Neural cell (in vitro differentiated cells): ENCODE results near the gene ZNF467. TPM values are rescaled to one million over a fixed set of nuclear protein-coding genes. Genes with fewer than 3 reads are reported as not detected.

Source experiments
- H2AFZ ChIP-seq: fragments of 200-600, 300-800 bp; sonication (generic), shearing (Covaris generic); 2 replicates; pipeline ENCODE4 v1.6.0; 2014; ENCODE audit warnings: low read depth, mild to moderate bottlenecking, antibody characterized with exemption, low read length, moderate library complexity
- H3F3A ChIP-seq: fragments of 200-600 bp; shearing (Covaris generic); 2 replicates; pipeline ENCODE4 v1.6.1; 2016; ENCODE audit warnings: mild to moderate bottlenecking, moderate library complexity, mixed read lengths, antibody characterized with exemption, low read length; ENCODE audit not compliant: insufficient read depth, poor library complexity, severe bottlenecking
- H3K27ac ChIP-seq: fragments of 200-600, 300-800 bp; sonication (generic), shearing (Covaris generic); 2 replicates; pipeline ENCODE4 v1.5.1; 2014; ENCODE audit warnings: mild to moderate bottlenecking, low read length, moderate library complexity
- H3K27me3 ChIP-seq: fragments of 300-800, 200-600 bp; sonication (generic), shearing (Covaris generic); 2 replicates; pipeline ENCODE4 v1.6.0; 2014; ENCODE audit warnings: mild to moderate bottlenecking, low read depth, low read length, moderate library complexity; ENCODE audit not compliant: insufficient read depth
- H3K36me3 ChIP-seq: fragments of 300-800, 200-600 bp; sonication (generic), shearing (Covaris generic); 2 replicates; pipeline ENCODE4 v1.5.1; 2014; ENCODE audit warnings: mild to moderate bottlenecking, antibody characterized with exemption, low read length, moderate library complexity; ENCODE audit not compliant: insufficient read depth
- H3K4me2 ChIP-seq: fragments of 300-800, 200-600 bp; sonication (generic), shearing (Covaris generic); 2 replicates; pipeline ENCODE4 v1.6.0; 2014; ENCODE audit warnings: mild to moderate bottlenecking, low read length
- H3K4me3 ChIP-seq: fragments of 300-800, 200-600 bp; sonication (generic), shearing (Covaris generic); 2 replicates; pipeline ENCODE4 v1.5.1; 2014; ENCODE audit warnings: mild to moderate bottlenecking, low read length, moderate library complexity
- H3K79me2 ChIP-seq: fragments of 200-600 bp; shearing (Covaris generic); replicated peaks from 2 replicates; pipeline ENCODE4 v1.6.0; 2014; ENCODE audit warnings: mild to moderate bottlenecking, low read length, moderate library complexity; ENCODE audit not compliant: insufficient read depth
- H3K9ac ChIP-seq: fragments of 300-800, 200-600 bp; sonication (generic), shearing (Covaris generic); 2 replicates; pipeline ENCODE4 v1.6.1; 2016; ENCODE audit warnings: mild to moderate bottlenecking, low read length, mixed read lengths
- H3K9me2 ChIP-seq: fragments of 200-600 bp; shearing (Covaris generic); 2 replicates; pipeline ENCODE4 v1.6.1; 2016; ENCODE audit warnings: mild to moderate bottlenecking, low read length, mixed read lengths; ENCODE audit not compliant: insufficient read depth
- H3K9me3 ChIP-seq: fragments of 200-600, 300-800 bp; sonication (generic), shearing (Covaris generic); 2 replicates; pipeline ENCODE4 v1.6.1; 2016; ENCODE audit warnings: mild to moderate bottlenecking, mixed run types, low read length, moderate library complexity, mixed read lengths
- H4K20me1 ChIP-seq: fragments of 200-600 bp; shearing (Covaris generic); 2 replicates; pipeline ENCODE4 v1.6.1; 2016; ENCODE audit warnings: mild to moderate bottlenecking, mixed run types; ENCODE audit not compliant: insufficient read depth
- EZH2 ChIP-seq: fragments of 200-600, 300-800 bp; shearing (Covaris generic), sonication (generic); IDR thresholded peaks from 2 replicates; pipeline ENCODE4 v1.6.1; 2014; ENCODE audit warnings: antibody characterized with exemption, low read length, borderline replicate concordance, mild to moderate bottlenecking; ENCODE audit not compliant: insufficient read depth, poor library complexity, severe bottlenecking
- MXI1 ChIP-seq: fragments of 450-650 bp; conservative IDR thresholded peaks from 2 replicates; pipeline ENCODE4 v1.6.1; 2014; ENCODE audit warnings: antibody characterized with exemption, mild to moderate bottlenecking; ENCODE audit not compliant: poor library complexity, severe bottlenecking
- POLR2AphosphoS5 ChIP-seq: IDR thresholded peaks from 2 replicates; pipeline ENCODE4 v1.6.1; 2012
- RAD21 ChIP-seq: fragments of 450-650 bp; conservative IDR thresholded peaks from 2 replicates; pipeline ENCODE4 v1.6.1; 2014; ENCODE audit warnings: antibody characterized with exemption, mild to moderate bottlenecking, moderate library complexity
- SMC3 ChIP-seq: fragments of 450-650 bp; conservative IDR thresholded peaks from 2 replicates; pipeline ENCODE4 v1.6.1; 2014; ENCODE audit warnings: antibody characterized with exemption, mild to moderate bottlenecking, moderate library complexity; ENCODE audit not compliant: poor library complexity
- TAF1 ChIP-seq: IDR thresholded peaks from 2 replicates; pipeline ENCODE4 v1.6.1; 2012; ENCODE audit warnings: low read depth
- polyA plus RNA-seq: library from polyadenylated mRNA; depleted of rRNA; stranded (reverse); fragments of >200 nt; gene quantifications from 2 replicates; pipeline ENCODE4 v1.2.3, GENCODE V29; 2014

ZNF467 gene
- polyA plus RNA-seq, 1 donor from 2014 or later, result 11.9 TPM

GRCh38 chr7:149714910-149715471 lies 58.4 kb downstream of the ZNF467 start:
- H3K9me3 ChIP-seq, result no peaks in the 10 kb centered on the region
- TF ChIP-seq TAF1 (peak; percentile 45), POLR2AphosphoS5 (peak; percentile 6), EZH2 (no peak), MXI1 (peak; percentile 73), SMC3 (peak; percentile 25), RAD21 (peak; percentile 28)
- H3K9me2 ChIP-seq, result no peaks in the 10 kb centered on the region
- H3K27me3 ChIP-seq, result no peaks in the 10 kb centered on the region
- H3K27ac ChIP-seq, result peak overlapping the region; percentile 9
- H3K4me2 ChIP-seq, result peak overlapping the region; percentile 94
- H3F3A ChIP-seq, result no peaks in the 10 kb centered on the region
- H3K79me2 ChIP-seq, result peaks cover 8% of the 10 kb centered on the region
- no peaks in the 10 kb centered on the region for H4K20me1 ChIP-seq
- peak overlapping the region; percentile 65 for H3K9ac ChIP-seq
- H3K36me3 ChIP-seq, result no peaks in the 10 kb centered on the region
- H3K4me3 ChIP-seq, result peak overlapping the region; percentile 79
- H2AFZ ChIP-seq, result peak overlapping the region; percentile 77

Other genes starting within 250 kb of the ZNF467 start
- gene ZNF862, start 64.8 kb upstream of the ZNF467 start, polyA plus RNA-seq, result 16.8 and 19.0 TPM in 2 replicates
- 550 and 643 TPM in 2 replicates for gene ATP6V0E2, start 100.4 kb upstream of the ZNF467 start, polyA plus RNA-seq